Stimulated activated CD8-positive, alpha-beta memory T cell treated with anti-CD3 and anti-CD28 coated beads, Interleukin-15, amount 100 ng/mL, for 48 hours (primary cell): ENCODE results near the gene MYH9.
A peak's percentile ranks its signal among the peaks of the same experiment; 100 is the strongest.
"Not testable (repeated sequence)": the region's sequence is repeated elsewhere in the genome, so short reads cannot be mapped to it uniquely, and the experiment has no call there.

Experiments
- DNase-seq, 2 donors: peaks; one replicate each; pipeline ENCODE4 v3.0.0-alpha.2; 2020; ENCODE audit warnings: low read depth in 2 of 2

MYH9 gene

GRCh38 chr22:36387959-36388726, at the start of gene MYH9:
Gene MYH9, minus strand, starts transcription at chr22:36387967. Its CDS starts 38,731 bp downstream, at chr22:36349236.
- peak; percentile 99 to 100 for DNase-seq

DNA sequence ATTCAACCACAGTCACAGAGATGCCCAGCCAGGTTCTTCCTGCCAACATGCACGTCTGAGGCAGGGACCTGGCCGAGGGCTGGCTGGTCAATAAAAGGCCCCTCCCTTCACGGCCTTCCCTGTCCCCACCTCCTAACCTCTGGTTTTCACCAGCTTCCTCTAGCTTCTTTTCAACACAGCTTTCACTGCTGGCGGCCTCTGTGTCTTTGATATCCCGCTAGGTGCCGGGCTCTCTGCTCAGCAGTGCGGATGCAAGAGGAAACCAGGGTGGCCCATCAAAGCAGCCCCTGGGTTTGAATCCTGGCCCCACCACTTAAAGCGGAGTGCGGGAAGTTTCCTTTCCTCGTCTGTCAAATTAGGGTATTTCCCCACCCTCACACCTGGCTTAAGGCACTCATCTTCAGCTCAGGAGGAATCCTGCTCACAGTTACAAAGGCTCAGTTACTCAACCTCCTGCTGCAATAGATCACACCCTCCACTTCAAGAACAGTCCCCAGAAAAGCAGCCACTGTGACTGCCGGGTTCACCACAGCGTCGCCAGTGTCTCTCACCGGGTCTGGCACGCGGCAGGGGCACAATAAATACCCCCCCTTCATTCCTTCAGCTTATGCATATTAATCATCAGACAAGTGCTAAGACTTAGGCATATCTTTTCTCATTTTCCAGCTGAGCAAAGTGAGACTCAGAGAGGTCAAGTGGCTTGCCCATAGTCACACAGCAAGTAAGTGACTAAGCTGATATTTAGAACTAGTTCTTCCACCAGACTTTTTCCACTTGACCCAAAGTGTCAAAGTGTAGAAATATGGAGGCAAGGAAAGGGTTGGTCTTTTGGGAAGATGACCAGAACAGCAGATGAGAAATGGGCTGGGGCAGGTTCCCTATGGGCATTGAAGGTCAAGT, 48.0 kb upstream of the MYH9 start:
- peak; percentile 45 to 51 for DNase-seq

GRCh38 chr22:36433318-36434231, 45.8 kb upstream of the MYH9 start:
- DNase-seq = no peak

- DNase-seq = no peak
Observed at GRCh38 chr22:36432592-36433317, 45.0 kb upstream of the MYH9 start.

DNA sequence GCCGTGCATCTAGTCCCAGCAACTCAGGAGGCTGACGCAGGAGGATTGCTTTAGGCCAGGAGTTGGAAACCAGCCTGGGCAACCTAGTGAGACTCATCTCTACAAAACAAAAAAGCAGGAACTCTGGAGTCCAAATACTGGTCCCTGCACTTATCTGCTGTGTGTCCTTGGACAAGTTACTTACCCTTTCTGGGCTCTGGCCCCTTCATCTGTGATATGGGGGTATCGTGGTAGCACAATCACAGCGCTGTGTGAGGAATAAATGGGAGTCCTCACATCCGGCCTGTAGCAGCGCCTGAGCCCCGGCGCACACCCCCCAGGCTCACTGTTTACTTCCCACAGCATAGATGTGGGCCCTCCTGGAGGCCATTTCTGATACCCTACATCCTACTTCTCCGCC, 44.2 kb upstream of the MYH9 start:
- DNase-seq = no peak

- DNase-seq = no peak
Observed at GRCh38 chr22:36430863-36431262, 43.1 kb upstream of the MYH9 start.

DNA sequence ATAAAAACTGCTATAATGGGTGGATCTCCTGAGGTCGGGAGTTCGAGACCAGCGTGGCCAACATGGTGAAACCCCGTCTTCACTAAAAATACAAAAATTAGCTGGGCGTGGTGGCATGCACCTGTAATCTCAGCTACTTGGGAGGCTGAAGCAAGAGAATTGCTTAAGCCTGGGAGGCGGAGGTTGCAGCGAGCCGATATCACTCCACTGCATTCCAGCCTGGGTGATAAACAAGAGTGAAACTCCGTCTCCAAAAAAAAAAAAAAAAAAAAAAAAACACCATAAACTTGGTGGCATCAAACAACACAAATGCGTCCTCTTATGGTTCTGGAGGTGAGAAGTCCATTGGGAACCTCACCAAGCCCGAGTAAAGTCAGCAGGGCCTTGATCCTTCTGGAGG, 40.2 kb upstream of the MYH9 start:
- not testable (repeated sequence) for DNase-seq

GRCh38 chr22:36425977-36426523, 38.3 kb upstream of the MYH9 start:
- no peak for DNase-seq

DNA sequence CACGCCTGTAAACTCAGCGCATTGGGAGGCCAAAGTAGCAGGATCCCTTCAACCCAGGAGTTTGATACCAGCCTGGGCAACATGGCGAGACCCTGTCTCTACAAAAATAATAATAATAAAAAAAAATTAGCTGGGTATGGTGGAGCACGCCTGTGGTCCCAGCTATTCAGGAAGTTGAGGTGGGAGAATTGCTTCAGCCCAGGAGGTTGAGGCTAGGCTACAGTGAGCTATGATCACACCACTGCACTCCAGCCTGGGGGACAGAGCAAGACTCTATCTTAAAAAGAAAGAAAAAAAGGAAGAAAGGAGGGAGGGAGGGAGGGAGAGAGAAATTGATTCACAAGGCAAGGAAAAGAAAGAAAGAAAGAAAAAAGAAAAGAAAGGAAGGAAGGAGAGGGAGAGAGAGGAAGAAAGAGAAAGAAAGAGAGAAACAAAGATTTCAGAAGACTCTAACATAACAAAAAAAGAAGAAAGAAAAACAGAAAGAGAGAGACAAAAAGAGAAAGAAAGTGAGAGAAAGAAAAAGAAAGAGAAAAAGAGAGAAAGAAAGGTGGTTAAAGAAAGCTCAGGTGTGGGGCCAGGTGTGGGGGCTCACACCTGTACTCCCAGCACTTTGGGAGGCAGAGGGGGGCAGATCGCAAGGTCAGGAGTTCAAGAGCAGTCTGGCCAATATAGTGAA, 37.3 kb upstream of the MYH9 start:
- no peak for DNase-seq

GRCh38 chr22:36424466-36424865, 36.7 kb upstream of the MYH9 start:
- DNase-seq = not testable (repeated sequence)

GRCh38 chr22:36423461-36424404, 36.0 kb upstream of the MYH9 start:
- no peak for DNase-seq

DNA sequence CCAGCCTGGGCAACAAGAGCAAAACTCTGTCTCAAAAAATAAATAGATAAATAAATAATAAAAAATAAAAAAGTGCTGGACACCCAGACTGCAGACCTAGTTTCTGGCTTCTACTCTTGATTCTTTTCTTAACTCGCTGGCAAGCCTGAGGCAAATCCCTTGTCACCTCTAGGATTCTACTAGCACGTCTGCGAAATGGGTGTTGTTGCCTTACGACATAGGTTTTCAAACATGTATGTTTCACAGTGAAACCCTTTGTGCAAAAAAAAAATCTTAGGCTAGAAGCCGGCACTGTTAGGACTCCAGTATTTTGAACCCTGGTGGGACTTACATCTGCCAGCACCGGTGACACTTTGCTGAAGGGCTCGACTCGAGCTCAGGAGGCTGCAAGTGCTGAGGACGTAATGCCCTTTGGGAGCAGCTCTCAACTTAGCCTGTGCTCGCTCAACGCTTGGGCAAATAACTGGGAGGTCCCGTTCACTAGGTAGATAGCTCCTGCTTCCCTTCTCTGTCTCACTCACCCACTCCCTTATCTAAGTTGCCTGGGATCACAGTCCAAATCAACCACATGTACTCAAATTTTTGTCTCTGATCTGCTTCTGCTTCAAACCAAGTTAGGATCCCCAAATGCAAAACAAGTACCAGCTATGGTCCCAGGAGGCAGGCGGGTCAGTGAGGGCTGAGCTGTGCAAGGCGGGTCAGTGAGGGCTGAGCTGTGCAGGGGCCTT, 34.7 kb upstream of the MYH9 start:
- DNase-seq = no peak

- DNase-seq = no peak
Observed at GRCh38 chr22:36419912-36420882, 32.4 kb upstream of the MYH9 start.

GRCh38 chr22:36419177-36419911, 31.6 kb upstream of the MYH9 start:
- no peak for DNase-seq

GRCh38 chr22:36417281-36417686, 29.5 kb upstream of the MYH9 start:
- DNase-seq = no peak

DNA sequence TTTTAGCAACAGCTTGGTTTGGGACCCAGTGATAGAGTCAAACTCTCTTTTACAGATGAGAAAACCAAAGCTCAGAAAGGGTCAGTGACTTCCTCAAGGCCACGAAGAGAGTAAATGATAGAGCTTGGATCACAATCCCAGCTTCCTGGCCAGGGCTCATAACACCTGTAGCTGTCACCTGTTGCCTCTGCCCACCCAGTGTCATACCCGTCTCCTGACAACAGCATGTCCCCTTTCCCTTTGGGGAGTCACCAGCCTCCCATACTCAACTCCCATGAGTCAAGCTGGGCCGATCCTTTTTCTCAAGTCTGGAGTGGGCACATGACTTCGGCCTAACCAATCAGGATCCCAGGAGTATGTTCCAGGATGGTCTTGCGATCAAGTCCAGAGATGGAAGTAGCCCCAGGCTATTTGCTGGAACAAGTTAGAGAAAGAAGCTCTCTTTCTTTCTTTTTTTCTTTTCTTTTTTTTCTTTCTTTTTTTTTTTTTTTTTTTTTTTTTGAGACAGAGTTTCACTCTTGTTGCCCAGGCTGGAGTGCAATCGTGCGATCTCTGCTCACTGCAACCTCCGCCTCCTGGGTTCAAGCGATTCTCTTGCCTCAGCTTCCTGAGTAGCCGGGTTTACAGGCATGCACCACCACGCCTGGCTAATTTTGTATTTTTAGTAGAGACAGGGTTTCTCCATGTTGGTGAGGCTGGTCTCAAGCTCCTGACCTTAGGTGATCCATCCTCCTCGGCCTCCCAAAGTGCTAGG, 27.8 kb upstream of the MYH9 start:
- no peak for DNase-seq
